HL-60 (cell line): Measurements from ENCODE around the gene CRB1.

ENCODE experiments used
- GABPA ChIP-seq: IDR thresholded peaks from 2 replicates; pipeline ENCODE4 v1.6.1; 2012; ENCODE audit warnings: low read depth
- POLR2AphosphoS5 ChIP-seq: IDR thresholded peaks from 2 replicates; pipeline ENCODE4 v1.6.1; 2012; ENCODE audit warnings: low read depth
- TF ChIP-seq, protein P1 (sequence below): IDR thresholded peaks from one replicate; pipeline ENCODE4 v1.5.1; 2011; ENCODE audit warnings: low read length, control low read depth, inconsistent platforms; ENCODE audit not compliant: insufficient read depth
- TF ChIP-seq, protein P2 (sequence below): IDR thresholded peaks from 2 replicates; pipeline ENCODE4 v1.6.1; 2012; ENCODE audit warnings: low read depth; ENCODE audit not compliant: insufficient replicate concordance

DNA sequence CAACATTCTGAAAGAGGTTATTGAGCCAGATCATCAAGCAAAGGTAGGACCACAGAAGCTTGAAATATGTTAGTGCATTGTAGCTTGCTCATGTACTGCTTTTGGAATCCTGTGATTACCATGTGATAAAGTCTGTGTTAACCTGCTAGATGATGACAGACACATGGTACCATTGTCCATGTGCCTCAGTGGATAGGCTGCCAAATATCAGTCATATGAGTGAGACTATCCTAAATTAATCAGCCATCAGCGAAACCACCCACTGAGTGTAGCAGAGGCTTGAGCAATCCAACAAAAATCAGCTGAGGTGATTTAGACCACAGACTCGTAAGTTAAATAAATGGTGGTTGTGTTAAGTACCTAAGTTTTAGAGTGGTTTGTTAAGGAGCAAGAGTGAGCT is 32.7 kb upstream of the CRB1 start:
- TF ChIP-seq, protein P1, sequence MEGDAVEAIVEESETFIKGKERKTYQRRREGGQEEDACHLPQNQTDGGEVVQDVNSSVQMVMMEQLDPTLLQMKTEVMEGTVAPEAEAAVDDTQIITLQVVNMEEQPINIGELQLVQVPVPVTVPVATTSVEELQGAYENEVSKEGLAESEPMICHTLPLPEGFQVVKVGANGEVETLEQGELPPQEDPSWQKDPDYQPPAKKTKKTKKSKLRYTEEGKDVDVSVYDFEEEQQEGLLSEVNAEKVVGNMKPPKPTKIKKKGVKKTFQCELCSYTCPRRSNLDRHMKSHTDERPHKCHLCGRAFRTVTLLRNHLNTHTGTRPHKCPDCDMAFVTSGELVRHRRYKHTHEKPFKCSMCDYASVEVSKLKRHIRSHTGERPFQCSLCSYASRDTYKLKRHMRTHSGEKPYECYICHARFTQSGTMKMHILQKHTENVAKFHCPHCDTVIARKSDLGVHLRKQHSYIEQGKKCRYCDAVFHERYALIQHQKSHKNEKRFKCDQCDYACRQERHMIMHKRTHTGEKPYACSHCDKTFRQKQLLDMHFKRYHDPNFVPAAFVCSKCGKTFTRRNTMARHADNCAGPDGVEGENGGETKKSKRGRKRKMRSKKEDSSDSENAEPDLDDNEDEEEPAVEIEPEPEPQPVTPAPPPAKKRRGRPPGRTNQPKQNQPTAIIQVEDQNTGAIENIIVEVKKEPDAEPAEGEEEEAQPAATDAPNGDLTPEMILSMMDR, result no peak
- TF ChIP-seq POLR2AphosphoS5 (no peak), GABPA (no peak)
- TF ChIP-seq, protein P2, sequence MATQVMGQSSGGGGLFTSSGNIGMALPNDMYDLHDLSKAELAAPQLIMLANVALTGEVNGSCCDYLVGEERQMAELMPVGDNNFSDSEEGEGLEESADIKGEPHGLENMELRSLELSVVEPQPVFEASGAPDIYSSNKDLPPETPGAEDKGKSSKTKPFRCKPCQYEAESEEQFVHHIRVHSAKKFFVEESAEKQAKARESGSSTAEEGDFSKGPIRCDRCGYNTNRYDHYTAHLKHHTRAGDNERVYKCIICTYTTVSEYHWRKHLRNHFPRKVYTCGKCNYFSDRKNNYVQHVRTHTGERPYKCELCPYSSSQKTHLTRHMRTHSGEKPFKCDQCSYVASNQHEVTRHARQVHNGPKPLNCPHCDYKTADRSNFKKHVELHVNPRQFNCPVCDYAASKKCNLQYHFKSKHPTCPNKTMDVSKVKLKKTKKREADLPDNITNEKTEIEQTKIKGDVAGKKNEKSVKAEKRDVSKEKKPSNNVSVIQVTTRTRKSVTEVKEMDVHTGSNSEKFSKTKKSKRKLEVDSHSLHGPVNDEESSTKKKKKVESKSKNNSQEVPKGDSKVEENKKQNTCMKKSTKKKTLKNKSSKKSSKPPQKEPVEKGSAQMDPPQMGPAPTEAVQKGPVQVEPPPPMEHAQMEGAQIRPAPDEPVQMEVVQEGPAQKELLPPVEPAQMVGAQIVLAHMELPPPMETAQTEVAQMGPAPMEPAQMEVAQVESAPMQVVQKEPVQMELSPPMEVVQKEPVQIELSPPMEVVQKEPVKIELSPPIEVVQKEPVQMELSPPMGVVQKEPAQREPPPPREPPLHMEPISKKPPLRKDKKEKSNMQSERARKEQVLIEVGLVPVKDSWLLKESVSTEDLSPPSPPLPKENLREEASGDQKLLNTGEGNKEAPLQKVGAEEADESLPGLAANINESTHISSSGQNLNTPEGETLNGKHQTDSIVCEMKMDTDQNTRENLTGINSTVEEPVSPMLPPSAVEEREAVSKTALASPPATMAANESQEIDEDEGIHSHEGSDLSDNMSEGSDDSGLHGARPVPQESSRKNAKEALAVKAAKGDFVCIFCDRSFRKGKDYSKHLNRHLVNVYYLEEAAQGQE, result no peak
